B cell (primary cell): ENCODE measurements around the gene RASGRP2. TPM values are rescaled to one million over a fixed set of nuclear protein-coding genes. Genes with fewer than 3 reads are reported as not detected.

Experiments used
- ATAC-seq: fragments of 200-7000 bp; cut with Tn5 transposase; one replicate; pipeline ENCODE4 v1.10.0; 2021; ENCODE audit warnings: low read depth, mild to moderate bottlenecking, moderate number of reproducible peaks, moderate library complexity
- CTCF ChIA-PET: fragments of 350-600 bp; sonication (Branson Sonifier 250); formaldehyde crosslinking; loops from one replicate; lab custom pipeline; 2021; ENCODE audit warnings: antibody characterized with exemption, inconsistent platforms; lab: Charles Lee
- POLR2A ChIA-PET: fragments of 350-600 bp; sonication (Branson Sonifier 250); formaldehyde crosslinking; loops from one replicate; lab custom pipeline; 2021; ENCODE audit warnings: antibody characterized with exemption; lab: Charles Lee
- DNase-seq: peaks from one replicate; pipeline ENCODE4 v3.0.0; 2013
- H2AFZ ChIP-seq: 2 replicates; pipeline ENCODE4 v1.6.1; 2012; ENCODE audit warnings: mild to moderate bottlenecking, low read depth, low read length; ENCODE audit not compliant: insufficient read depth, poor library complexity, severe bottlenecking
- H3K27ac ChIP-seq, 2 donors: 1 replicate in 1 of 2; 2 replicates in 1 of 2; pipeline ENCODE4 v1.5.1; 2012 to 2013; ENCODE audit warnings: low read length in 2 of 2, mild to moderate bottlenecking in 2 of 2, moderate library complexity in 1 of 2
- H3K27me3 ChIP-seq, 4 experiments: fragments of 200-600 bp in 1 of 4; sonication (generic) in 1 of 4; replicated peaks in 1 of 4; 1 replicate in 2 of 4; 2 replicates in 2 of 4; pipeline versions ENCODE4 v1.6.1 to v1.7.0; 2013 to 2016; ENCODE audit warnings: low read length in 3 of 4, mild to moderate bottlenecking in 2 of 4, mixed read lengths in 1 of 4, moderate library complexity in 1 of 4; ENCODE audit not compliant: insufficient read depth in 4 of 4, control insufficient read depth in 3 of 4; ENCODE audit errors: control extremely low read depth in 1 of 4
- H3K36me3 ChIP-seq, 2 experiments: replicated peaks in 1 of 2; 1 replicate in 1 of 2; 2 replicates in 1 of 2; pipeline versions ENCODE4 v1.6.1 to v1.7.1; 2013; ENCODE audit warnings: low read length in 1 of 2; ENCODE audit not compliant: insufficient read depth in 2 of 2, control insufficient read depth in 1 of 2; ENCODE audit errors: control extremely low read depth in 1 of 2, extremely low read depth in 1 of 2
- H3K4me1 ChIP-seq, 2 donors: fragments of 200-600 bp in 1 of 2; sonication (generic) in 1 of 2; 1 replicate in 1 of 2; 2 replicates in 1 of 2; pipeline versions ENCODE4 v1.5.1 to v1.6.1; 2013 to 2017; ENCODE audit warnings: low read length in 2 of 2; ENCODE audit not compliant: control insufficient read depth in 2 of 2, insufficient read depth in 2 of 2
- H3K4me2 ChIP-seq: replicated peaks from 2 replicates; pipeline ENCODE3; 2012; ENCODE audit warnings: mild to moderate bottlenecking, low read depth, low read length; ENCODE audit not compliant: poor library complexity, severe bottlenecking
- H3K4me3 ChIP-seq, 5 experiments: fragments of 200-600 bp in 1 of 5; sonication (generic) in 1 of 5; 1 replicate in 3 of 5; 2 replicates in 2 of 5; pipeline versions ENCODE4 v1.5.1 to v1.7.0; 2011 to 2016; ENCODE audit warnings: low read length in 4 of 5, mild to moderate bottlenecking in 4 of 5, low read depth in 2 of 5, control low read depth in 1 of 5, moderate library complexity in 1 of 5; ENCODE audit not compliant: insufficient read depth in 1 of 5; ENCODE audit errors: control extremely low read depth in 1 of 5, extremely low read depth in 1 of 5
- H3K79me2 ChIP-seq: fragments of 200-600 bp; sonication (generic); one replicate; pipeline ENCODE4 v1.6.0; 2016; ENCODE audit warnings: low read length; ENCODE audit not compliant: control insufficient read depth, insufficient read depth
- H3K9ac ChIP-seq: fragments of 200-600 bp; sonication (generic); 2 replicates; pipeline ENCODE4 v1.6.1; 2017; ENCODE audit warnings: mild to moderate bottlenecking, low read length, moderate library complexity
- H3K9me3 ChIP-seq, 3 donors: one replicate each; pipeline versions ENCODE4 v1.6.1 to v1.7.1; 2013; ENCODE audit warnings: low read length in 2 of 3; ENCODE audit not compliant: control insufficient read depth in 2 of 3, insufficient read depth in 1 of 3; ENCODE audit errors: control extremely low read depth in 1 of 3
- H4K20me1 ChIP-seq: 2 replicates; pipeline ENCODE4 v1.6.0; 2012; ENCODE audit warnings: mild to moderate bottlenecking, low read length; ENCODE audit not compliant: insufficient read depth, control insufficient read depth, poor library complexity, severe bottlenecking
- H3K27ac Mint-ChIP-seq: one replicate; pipeline ENCODE4 v1.8.0; 2021; ENCODE audit warnings: mixed read lengths
- H3K27me3 Mint-ChIP-seq: one replicate; pipeline ENCODE4 v1.8.0; 2021; ENCODE audit warnings: mixed read lengths
- H3K4me1 Mint-ChIP-seq: one replicate; pipeline ENCODE4 v1.8.0; 2021; ENCODE audit warnings: mixed read lengths
- H3K4me3 Mint-ChIP-seq: one replicate; pipeline ENCODE4 v1.8.0; 2021; ENCODE audit warnings: mixed read lengths
- H3K9me3 Mint-ChIP-seq: one replicate; pipeline ENCODE4 v1.8.0; 2022; ENCODE audit warnings: mixed read lengths; ENCODE audit not compliant: insufficient read depth
- EZH2 ChIP-seq: IDR thresholded peaks from 2 replicates; pipeline ENCODE4 v1.6.1; 2012; ENCODE audit warnings: borderline replicate concordance, low read depth, mild to moderate bottlenecking, moderate library complexity, low read length; ENCODE audit not compliant: insufficient read depth, poor library complexity, severe bottlenecking
- WGBS: methylation state at CpG from one replicate; pipeline ENCODE4 v1.1.5; 2013; ENCODE audit warnings: missing lambda C conversion rate; ENCODE audit not compliant: insufficient coverage; 5-methylcytosine and 5-hydroxymethylcytosine counted together
- intact Hi-C: fragments of 100-400 bp; cut with micrococcal nuclease; formaldehyde crosslinking; loops from one replicate; pipeline ENCODE4 v1.10.0; 2022
- polyA plus RNA-seq: library from polyadenylated mRNA; depleted of rRNA; stranded (reverse); fragments of >200 nt; gene quantifications from 2 replicates; pipeline ENCODE4 v1.2.3, GENCODE V29; 2012
- total RNA-seq, 2 donors: library from RNA; stranded (reverse); fragments of 120-200 nt in 1 of 2; gene quantifications; 1 replicate in 1 of 2; 2 replicates in 1 of 2; pipeline versions ENCODE4 v1.2.3 to v1.2.4, GENCODE V29; 2013 to 2022
- TF ChIP-seq, protein P1 (sequence below): fragments of 200-600 bp; IDR thresholded peaks from one replicate; pipeline ENCODE4 v1.8.0; 2022; ENCODE audit warnings: antibody characterized with exemption, mild to moderate bottlenecking

The RASGRP2 gene
- total and polyA plus RNA-seq, 2 donors (not counting 1 experiment from before 2014, with no cell fraction given): 628 to 1,139 TPM

DNA sequence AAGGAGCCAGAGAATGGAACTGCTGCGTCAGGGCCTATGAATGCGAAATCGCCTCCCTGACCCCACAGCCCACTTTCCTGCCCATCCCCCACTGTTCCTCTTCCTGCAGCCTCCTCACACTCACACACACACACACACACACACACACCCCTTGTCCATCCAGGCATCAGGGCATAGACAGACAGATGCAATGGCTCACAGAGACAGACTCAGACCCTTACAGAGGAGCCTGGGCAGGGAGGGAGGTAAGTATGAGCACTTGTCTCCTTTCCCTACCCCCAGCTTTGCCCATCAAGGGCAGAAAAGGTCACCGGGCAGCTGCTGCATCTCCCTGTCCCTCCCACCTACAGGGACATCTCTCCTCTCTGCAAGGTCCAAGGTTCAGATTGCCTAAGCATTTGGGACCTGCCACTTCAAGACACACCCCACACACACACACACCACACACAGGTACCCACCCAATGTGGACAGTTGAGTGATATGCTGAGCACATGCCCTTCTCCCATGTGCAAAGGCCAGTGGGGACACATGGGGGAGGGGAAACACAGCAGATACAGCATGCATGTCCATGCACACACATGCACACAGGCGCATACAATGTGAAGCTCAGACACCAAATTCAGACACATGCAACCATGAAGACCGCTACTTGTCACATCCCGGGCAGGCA, 18.9 kb downstream of the RASGRP2 start:
- no peaks in the 10 kb centered on the region for H3K79me2 ChIP-seq
- no peak overlapping the region for H2AFZ ChIP-seq
- peaks cover 17% of the 10 kb centered on the region for H3K27me3 Mint-ChIP-seq
- no peak overlapping the region for H3K4me2 ChIP-seq
- H3K4me1 Mint-ChIP-seq: peaks cover 25% of the 10 kb centered on the region
- no peak overlapping the region for H3K4me3 ChIP-seq
- DNase-seq (no peak), ATAC-seq (no peak)
- H3K4me1 ChIP-seq: peaks cover 13 to 23% of the 10 kb centered on the region in 2 donors
- ChIA-PET POLR2A (interaction anchor here (0.7 kb wide), 1 partner anchor 28 kb away, joined by 4 read pairs; no protein-coding TSS in a partner anchor), CTCF (interaction anchor here (1.0 to 1.3 kb wide), 2 partner anchors 36 to 276 kb away, joined by 3 to 4 read pairs; no protein-coding TSS in a partner anchor)
- H3K27me3 ChIP-seq: peaks cover 0 to 25% (median 6%) of the 10 kb centered on the region in 4 experiments
- 81% methylated on average over 4 of the region's 7 CpGs for WGBS
- H4K20me1 ChIP-seq: peaks cover 58% of the 10 kb centered on the region
- no peak overlapping the region for H3K27ac ChIP-seq
- TF ChIP-seq EZH2: no peak
- TF ChIP-seq, protein P1, sequence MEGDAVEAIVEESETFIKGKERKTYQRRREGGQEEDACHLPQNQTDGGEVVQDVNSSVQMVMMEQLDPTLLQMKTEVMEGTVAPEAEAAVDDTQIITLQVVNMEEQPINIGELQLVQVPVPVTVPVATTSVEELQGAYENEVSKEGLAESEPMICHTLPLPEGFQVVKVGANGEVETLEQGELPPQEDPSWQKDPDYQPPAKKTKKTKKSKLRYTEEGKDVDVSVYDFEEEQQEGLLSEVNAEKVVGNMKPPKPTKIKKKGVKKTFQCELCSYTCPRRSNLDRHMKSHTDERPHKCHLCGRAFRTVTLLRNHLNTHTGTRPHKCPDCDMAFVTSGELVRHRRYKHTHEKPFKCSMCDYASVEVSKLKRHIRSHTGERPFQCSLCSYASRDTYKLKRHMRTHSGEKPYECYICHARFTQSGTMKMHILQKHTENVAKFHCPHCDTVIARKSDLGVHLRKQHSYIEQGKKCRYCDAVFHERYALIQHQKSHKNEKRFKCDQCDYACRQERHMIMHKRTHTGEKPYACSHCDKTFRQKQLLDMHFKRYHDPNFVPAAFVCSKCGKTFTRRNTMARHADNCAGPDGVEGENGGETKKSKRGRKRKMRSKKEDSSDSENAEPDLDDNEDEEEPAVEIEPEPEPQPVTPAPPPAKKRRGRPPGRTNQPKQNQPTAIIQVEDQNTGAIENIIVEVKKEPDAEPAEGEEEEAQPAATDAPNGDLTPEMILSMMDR: no peak
- H3K9me3 Mint-ChIP-seq: no peaks in the 10 kb centered on the region
- no peak overlapping the region for H3K9ac ChIP-seq
- H3K36me3 ChIP-seq: peaks cover 0 to 33% of the 10 kb centered on the region in 2 experiments
- H3K4me3 Mint-ChIP-seq: peak overlapping the region; percentile 47
- no peaks in the 10 kb centered on the region for H3K9me3 ChIP-seq
- intact Hi-C loops: loop anchor here (5.0 kb wide), 1 partner anchor 278 kb away; no protein-coding TSS in a partner anchor
- H3K27ac Mint-ChIP-seq: peak overlapping the region; percentile 37
